ENCODE results near the gene PPIL1. TPM values are rescaled to one million over a fixed set of nuclear protein-coding genes. Genes with fewer than 3 reads are reported as not detected.

Gene PPIL1
- total and polyA plus RNA-seq, 2 of the 13 experiments (the other 11 are each of a cell fraction or from before 2014, with no cell fraction given), result 74.2 to 144 TPM

DNA sequence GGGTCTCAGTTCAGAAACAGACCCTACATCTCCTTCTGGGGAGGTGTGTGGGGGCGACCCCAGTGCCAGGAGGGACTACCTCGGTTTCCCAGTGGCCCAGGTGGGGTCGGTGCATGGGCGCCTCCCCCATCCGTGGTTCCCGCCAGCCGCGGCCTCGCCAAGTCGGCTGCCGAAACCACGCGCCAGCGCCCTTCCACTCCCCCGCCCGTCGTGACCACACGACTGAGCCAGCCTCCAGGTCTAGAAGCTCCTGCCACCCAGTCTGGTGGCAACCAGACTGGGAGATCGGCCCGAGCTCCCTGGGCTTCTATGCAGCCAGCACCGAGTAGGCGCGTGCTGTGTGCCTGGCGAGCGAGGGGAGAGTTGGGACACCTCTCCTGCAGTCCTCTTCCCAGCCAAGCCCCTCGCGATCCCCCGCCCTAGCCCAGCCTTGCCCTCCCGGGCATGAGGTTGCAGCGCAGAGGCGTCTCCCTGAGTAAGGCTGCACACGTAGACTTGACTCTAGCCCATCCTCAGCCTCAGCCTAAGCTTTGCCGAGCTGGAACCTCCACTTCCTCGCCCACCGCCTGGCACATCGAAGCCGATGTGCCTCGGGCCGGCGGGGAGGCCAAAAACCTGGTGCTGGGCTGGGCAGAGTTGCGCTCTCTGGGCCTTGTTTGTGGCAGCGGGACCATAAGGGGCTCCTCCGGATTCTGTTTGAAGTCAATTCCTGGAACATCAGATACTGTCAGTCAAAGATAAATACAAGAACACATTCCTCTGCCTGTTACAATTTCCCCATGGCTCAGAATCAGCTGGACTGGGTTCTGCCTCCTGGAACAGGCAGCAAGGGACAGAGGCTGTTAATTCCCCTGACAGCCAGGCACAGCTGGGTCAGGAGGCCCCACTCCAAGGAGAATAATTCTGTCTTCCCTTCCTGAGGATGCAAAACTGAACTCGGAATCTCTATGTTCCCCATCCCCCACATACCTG lies 33.9 kb downstream of the PPIL1 start (continued):
- TF ChIP-seq, protein P1, sequence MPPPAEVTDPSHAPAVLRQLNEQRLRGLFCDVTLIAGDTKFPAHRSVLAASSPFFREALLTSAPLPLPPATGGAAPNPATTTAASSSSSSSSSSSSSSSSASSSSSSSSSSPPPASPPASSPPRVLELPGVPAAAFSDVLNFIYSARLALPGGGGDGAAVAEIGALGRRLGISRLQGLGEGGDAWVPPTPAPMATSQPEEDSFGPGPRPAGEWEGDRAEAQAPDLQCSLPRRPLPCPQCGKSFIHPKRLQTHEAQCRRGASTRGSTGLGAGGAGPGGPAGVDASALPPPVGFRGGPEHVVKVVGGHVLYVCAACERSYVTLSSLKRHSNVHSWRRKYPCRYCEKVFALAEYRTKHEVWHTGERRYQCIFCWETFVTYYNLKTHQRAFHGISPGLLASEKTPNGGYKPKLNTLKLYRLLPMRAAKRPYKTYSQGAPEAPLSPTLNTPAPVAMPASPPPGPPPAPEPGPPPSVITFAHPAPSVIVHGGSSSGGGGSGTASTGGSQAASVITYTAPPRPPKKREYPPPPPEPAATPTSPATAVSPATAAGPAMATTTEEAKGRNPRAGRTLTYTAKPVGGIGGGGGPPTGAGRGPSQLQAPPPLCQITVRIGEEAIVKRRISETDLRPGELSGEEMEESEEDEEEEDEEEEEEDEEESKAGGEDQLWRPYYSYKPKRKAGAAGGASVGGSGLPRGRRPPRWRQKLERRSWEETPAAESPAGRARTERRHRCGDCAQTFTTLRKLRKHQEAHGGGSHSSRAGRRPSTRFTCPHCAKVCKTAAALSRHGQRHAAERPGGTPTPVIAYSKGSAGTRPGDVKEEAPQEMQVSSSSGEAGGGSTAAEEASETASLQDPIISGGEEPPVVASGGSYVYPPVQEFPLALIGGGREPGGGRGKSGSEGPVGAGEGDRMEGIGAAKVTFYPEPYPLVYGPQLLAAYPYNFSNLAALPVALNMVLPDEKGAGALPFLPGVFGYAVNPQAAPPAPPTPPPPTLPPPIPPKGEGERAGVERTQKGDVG (CRISPR knock-in tag; IDR thresholded peaks at IDR 0.05; ENCODE audit: borderline replicate concordance), result no peak
- TF ChIP-seq, protein P2, sequence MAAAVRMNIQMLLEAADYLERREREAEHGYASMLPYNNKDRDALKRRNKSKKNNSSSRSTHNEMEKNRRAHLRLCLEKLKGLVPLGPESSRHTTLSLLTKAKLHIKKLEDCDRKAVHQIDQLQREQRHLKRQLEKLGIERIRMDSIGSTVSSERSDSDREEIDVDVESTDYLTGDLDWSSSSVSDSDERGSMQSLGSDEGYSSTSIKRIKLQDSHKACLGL (CRISPR knock-in tag; IDR thresholded peaks at IDR 0.05), result 0 out of 2 replicates have a peak, but pooled peaks have one; percentile 37
- no peak for TF ChIP-seq ZNF256 (CRISPR knock-in tag; conservative IDR thresholded peaks at IDR 0.05)
- TF ChIP-seq ARHGAP35 (CRISPR knock-in tag; IDR thresholded peaks at IDR 0.05; ENCODE audit: borderline replicate concordance), result no peak; the same call in 1 of the 2 replicates
- no peak for TF ChIP-seq REL (CRISPR knock-in tag; conservative IDR thresholded peaks at IDR 0.05)
- no peak for TF ChIP-seq SRSF4 (IDR thresholded peaks at IDR 0.05; ENCODE audit: low read depth, low read length, poor library complexity, severe bottlenecking)
- no peak for TF ChIP-seq ZKSCAN8 (CRISPR knock-in tag; IDR thresholded peaks at IDR 0.05; ENCODE audit: borderline replicate concordance)
- no peak for TF ChIP-seq ZNF430 (CRISPR knock-in tag; IDR thresholded peaks at IDR 0.05)
- no peak for TF ChIP-seq ERF (CRISPR knock-in tag; IDR thresholded peaks at IDR 0.05)
- TF ChIP-seq RFXAP (CRISPR knock-in tag; IDR thresholded peaks at IDR 0.05; ENCODE audit: borderline replicate concordance), result 0 out of 2 replicates have a peak, but pooled peaks have one; percentile 45
- no peak for TF ChIP-seq ZFP36L2 (CRISPR knock-in tag; IDR thresholded peaks at IDR 0.05)
- TF ChIP-seq, protein P3, sequence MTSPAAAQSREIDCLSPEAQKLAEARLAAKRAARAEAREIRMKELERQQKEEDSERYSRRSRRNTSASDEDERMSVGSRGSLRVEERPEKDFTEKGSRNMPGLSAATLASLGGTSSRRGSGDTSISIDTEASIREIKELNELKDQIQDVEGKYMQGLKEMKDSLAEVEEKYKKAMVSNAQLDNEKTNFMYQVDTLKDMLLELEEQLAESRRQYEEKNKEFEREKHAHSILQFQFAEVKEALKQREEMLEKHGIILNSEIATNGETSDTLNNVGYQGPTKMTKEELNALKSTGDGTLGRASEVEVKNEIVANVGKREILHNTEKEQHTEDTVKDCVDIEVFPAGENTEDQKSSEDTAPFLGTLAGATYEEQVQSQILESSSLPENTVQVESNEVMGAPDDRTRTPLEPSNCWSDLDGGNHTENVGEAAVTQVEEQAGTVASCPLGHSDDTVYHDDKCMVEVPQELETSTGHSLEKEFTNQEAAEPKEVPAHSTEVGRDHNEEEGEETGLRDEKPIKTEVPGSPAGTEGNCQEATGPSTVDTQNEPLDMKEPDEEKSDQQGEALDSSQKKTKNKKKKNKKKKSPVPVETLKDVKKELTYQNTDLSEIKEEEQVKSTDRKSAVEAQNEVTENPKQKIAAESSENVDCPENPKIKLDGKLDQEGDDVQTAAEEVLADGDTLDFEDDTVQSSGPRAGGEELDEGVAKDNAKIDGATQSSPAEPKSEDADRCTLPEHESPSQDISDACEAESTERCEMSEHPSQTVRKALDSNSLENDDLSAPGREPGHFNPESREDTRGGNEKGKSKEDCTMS (CRISPR knock-in tag; conservative IDR thresholded peaks at IDR 0.05), result no peak
- TF ChIP-seq ZBTB8A (CRISPR knock-in tag; IDR thresholded peaks at IDR 0.05; ENCODE audit: borderline replicate concordance, low read depth), result no peak
- no peak for TF ChIP-seq ZFP82 (CRISPR knock-in tag; IDR thresholded peaks at IDR 0.05; ENCODE audit: borderline replicate concordance)
- no peak for TF ChIP-seq ZNF7 (CRISPR knock-in tag; IDR thresholded peaks at IDR 0.05)
- TF ChIP-seq RNF2 (conservative IDR thresholded peaks at IDR 0.05; ENCODE audit: low read depth), result no peak
- TF ChIP-seq ZNF703 (CRISPR knock-in tag; IDR thresholded peaks at IDR 0.05; ENCODE audit: borderline replicate concordance), result no peak
- no peak for TF ChIP-seq MTF2 (CRISPR knock-in tag; IDR thresholded peaks at IDR 0.05; ENCODE audit: borderline replicate concordance)
- TF ChIP-seq RARA (CRISPR knock-in tag; IDR thresholded peaks at IDR 0.05), result no peak
- TF ChIP-seq ZBTB21 (CRISPR knock-in tag; IDR thresholded peaks at IDR 0.05), result no peak
- TF ChIP-seq RELA (CRISPR knock-in tag; IDR thresholded peaks at IDR 0.05), result no peak
- TF ChIP-seq, protein P4, sequence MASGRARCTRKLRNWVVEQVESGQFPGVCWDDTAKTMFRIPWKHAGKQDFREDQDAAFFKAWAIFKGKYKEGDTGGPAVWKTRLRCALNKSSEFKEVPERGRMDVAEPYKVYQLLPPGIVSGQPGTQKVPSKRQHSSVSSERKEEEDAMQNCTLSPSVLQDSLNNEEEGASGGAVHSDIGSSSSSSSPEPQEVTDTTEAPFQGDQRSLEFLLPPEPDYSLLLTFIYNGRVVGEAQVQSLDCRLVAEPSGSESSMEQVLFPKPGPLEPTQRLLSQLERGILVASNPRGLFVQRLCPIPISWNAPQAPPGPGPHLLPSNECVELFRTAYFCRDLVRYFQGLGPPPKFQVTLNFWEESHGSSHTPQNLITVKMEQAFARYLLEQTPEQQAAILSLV (CRISPR knock-in tag; IDR thresholded peaks at IDR 0.05; ENCODE audit: borderline replicate concordance), result no peak; the same call in 1 of the 2 replicates

All from HepG2 (cell line).